Measurements from ENCODE around the gene ALPI.
A peak's percentile ranks its signal among the peaks of the same experiment; 100 is the strongest.

Gene ALPI

GRCh38 chr2:232473467-232473890 is 17.5 kb downstream of the ALPI start:
- Histone ChIP-seq H3K36me3 (ENCODE audit: insufficient read depth, low read length) (no peaks in the 10 kb centered on the region), H3K27ac (no peak overlapping the region), H3K9ac (ENCODE audit: insufficient read length) (no peak overlapping the region), H3K9me3 (ENCODE audit: low read depth, low read length) (no peaks in the 10 kb centered on the region), H3K4me3 (no peak overlapping the region)
- peak; percentile 61 for DNase-seq (ENCODE audit: low read depth, low spot score)
- no peak for TF ChIP-seq EZH2 (IDR thresholded peaks at IDR 0.05)

DNA sequence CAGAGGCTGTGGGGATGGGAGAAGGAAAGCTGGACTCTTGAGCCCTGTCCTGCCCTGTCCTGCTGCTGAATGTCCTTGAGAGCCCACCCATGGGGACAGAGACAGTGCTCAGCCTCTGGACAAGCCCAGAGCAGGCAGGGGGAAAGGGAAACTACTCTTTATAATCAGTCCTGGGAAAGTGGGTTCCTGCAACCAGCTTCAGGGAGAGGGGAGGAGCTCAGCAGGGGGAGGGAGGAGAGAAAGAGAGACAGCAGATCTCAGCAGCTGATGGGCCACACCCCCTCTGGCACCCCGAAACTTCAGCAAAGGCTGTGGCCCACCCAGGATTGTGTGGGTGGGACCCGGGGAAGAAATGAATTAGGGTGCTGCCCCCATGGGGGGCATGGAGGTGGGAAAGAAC is 20.1 kb downstream of the ALPI start:
- Histone ChIP-seq H3K4me3 (no peak overlapping the region), H3K9ac (ENCODE audit: insufficient read length) (no peak overlapping the region), H3K27ac (no peak overlapping the region), H3K36me3 (ENCODE audit: insufficient read depth, low read length) (no peaks in the 10 kb centered on the region), H3K9me3 (ENCODE audit: low read depth, low read length) (no peaks in the 10 kb centered on the region)
- no peak for DNase-seq (ENCODE audit: low read depth, low spot score)
- TF ChIP-seq FOXP2 (optimal IDR thresholded peaks at IDR 0.05; ENCODE audit: control extremely low read depth, extremely low read length, insufficient read depth): no peak
- no peak for TF ChIP-seq POLR2AphosphoS5 (IDR thresholded peaks at IDR 0.05; ENCODE audit: borderline replicate concordance, low read depth, low read length)
- no peak for TF ChIP-seq EZH2 (IDR thresholded peaks at IDR 0.05)

DNA sequence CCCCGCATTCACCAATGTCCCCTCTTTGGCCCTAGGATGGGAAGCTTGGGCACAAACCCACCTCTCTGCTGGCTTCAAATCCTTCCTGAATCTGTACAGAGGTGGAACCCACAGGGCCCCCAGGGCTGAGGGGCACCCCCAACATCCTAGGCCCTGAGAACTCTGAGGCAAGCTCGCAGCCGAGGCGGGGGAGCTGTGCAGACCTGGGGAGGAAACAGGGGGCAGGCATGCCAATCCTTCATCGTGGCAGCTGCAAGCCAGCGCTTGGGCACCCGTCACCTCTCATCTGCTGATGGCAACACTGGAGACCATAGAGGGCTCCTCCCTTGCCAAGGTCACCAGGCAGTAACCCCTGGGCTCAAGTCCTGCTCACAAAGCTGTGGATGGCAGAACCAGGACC is 20.8 kb downstream of the ALPI start:
- Histone ChIP-seq H3K9me3 (ENCODE audit: low read depth, low read length) (no peaks in the 10 kb centered on the region), H3K27ac (no peak overlapping the region), H3K9ac (ENCODE audit: insufficient read length) (no peak overlapping the region), H3K36me3 (ENCODE audit: insufficient read depth, low read length) (no peaks in the 10 kb centered on the region), H3K4me3 (no peak overlapping the region)
- no peak for DNase-seq (ENCODE audit: low read depth, low spot score)
- TF ChIP-seq POLR2AphosphoS5 (IDR thresholded peaks at IDR 0.05; ENCODE audit: borderline replicate concordance, low read depth, low read length) (no peak), FOXP2 (optimal IDR thresholded peaks at IDR 0.05; ENCODE audit: control extremely low read depth, extremely low read length, insufficient read depth) (no peak), EZH2 (IDR thresholded peaks at IDR 0.05) (no peak)

DNA sequence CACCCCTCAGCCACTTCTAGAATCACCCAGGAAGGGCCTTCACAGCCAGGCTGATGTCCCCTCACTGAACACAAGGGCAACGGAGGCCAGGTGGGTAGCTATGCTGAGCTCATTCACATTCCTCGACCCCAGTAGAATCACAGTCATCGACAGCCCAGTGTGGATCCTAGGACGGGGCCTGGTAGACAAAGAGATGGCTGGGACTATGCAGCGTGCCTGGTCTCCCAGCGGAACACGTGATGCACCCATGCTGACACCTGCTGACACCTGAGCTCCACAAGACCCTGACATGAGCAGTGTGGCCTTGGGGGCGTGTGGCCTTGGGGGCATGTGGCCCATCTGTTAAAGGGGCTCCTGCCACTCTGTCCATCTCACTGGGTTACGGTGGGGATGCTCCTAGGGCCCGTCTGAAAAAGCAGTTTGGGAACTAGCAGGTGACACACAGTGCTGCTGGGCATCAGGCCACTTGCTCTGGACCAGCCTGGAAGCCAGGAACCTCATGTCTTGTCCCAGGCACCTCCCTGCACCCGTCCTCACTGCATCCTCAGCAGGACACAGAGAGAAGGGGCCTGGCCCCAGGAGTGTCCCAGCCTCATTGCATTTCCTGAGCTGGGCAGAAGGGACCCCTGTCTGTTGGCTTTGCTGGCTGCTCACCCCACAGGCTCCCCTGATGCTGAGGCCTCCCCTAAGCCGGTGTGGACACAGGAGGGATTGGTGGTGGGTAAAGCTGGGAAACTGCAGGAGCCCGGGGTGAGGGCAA is 22.0 kb downstream of the ALPI start:
- no peaks in the 10 kb centered on the region for H3K9me3 ChIP-seq (ENCODE audit: low read depth, low read length)
- no peak for DNase-seq (ENCODE audit: low read depth, low spot score)
- no peak overlapping the region for H3K9ac ChIP-seq (ENCODE audit: insufficient read length)
- H3K36me3 ChIP-seq (ENCODE audit: insufficient read depth, low read length): no peaks in the 10 kb centered on the region
- H3K4me3 ChIP-seq: no peak overlapping the region
- TF ChIP-seq FOXP2 (optimal IDR thresholded peaks at IDR 0.05; ENCODE audit: control extremely low read depth, extremely low read length, insufficient read depth): no peak
- TF ChIP-seq EZH2 (IDR thresholded peaks at IDR 0.05): no peak
- no peak for TF ChIP-seq POLR2AphosphoS5 (IDR thresholded peaks at IDR 0.05; ENCODE audit: borderline replicate concordance, low read depth, low read length)
- no peak overlapping the region for H3K27ac ChIP-seq

DNA sequence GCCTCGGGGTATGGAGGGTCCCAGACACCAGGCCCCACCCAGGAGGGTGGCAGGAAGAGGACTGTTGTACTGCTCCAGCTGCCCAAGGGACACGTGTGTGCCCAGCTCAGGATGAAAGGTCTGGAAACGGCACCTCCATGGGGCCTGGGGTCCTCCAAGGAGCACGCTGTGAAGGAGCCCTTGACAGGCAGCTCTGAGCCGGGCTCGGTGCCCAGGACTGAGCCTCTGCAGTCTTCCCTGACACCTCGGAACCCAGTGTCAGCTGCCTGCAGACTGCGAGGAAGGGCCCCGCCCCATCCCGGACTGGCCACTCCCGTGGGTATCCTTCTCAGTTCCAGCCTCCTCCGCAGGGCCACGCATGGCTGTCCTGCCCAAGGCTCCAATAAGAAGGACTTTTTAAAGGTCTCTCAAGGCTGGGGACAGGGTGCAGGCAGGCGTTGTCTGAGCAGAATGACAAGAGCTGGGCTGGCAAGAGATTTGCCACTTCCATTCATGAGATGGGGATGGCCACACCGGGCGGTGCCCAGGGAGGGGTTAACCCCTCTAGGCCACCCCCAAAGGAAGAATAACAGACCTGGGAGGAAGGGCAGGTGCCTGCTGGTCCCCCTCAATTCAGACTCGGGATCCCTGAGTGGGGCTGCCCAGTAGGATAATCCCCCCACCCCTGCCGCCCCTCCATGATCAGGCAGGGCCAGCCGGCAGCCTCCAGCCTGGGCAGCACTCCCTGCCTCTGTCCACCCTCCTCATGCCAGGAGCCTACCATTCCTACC is 22.8 kb downstream of the ALPI start:
- Histone ChIP-seq H3K4me3 (no peak overlapping the region), H3K27ac (no peak overlapping the region), H3K36me3 (ENCODE audit: insufficient read depth, low read length) (no peaks in the 10 kb centered on the region), H3K9ac (ENCODE audit: insufficient read length) (no peak overlapping the region), H3K9me3 (ENCODE audit: low read depth, low read length) (no peaks in the 10 kb centered on the region)
- TF ChIP-seq FOXP2 (optimal IDR thresholded peaks at IDR 0.05; ENCODE audit: control extremely low read depth, extremely low read length, insufficient read depth) (no peak), POLR2AphosphoS5 (IDR thresholded peaks at IDR 0.05; ENCODE audit: borderline replicate concordance, low read depth, low read length) (no peak), EZH2 (IDR thresholded peaks at IDR 0.05) (no peak)
- DNase-seq (ENCODE audit: low read depth, low spot score): no peak

GRCh38 chr2:232479341-232480200 is 23.6 kb downstream of the ALPI start:
- H3K4me3 ChIP-seq: no peak overlapping the region
- no peak overlapping the region for H3K27ac ChIP-seq
- no peak overlapping the region for H3K9ac ChIP-seq (ENCODE audit: insufficient read length)
- TF ChIP-seq EZH2 (IDR thresholded peaks at IDR 0.05) (no peak), FOXP2 (optimal IDR thresholded peaks at IDR 0.05; ENCODE audit: control extremely low read depth, extremely low read length, insufficient read depth) (no peak), POLR2AphosphoS5 (IDR thresholded peaks at IDR 0.05; ENCODE audit: borderline replicate concordance, low read depth, low read length) (no peak)
- H3K9me3 ChIP-seq (ENCODE audit: low read depth, low read length): no peaks in the 10 kb centered on the region
- H3K36me3 ChIP-seq (ENCODE audit: insufficient read depth, low read length): no peaks in the 10 kb centered on the region
- DNase-seq (ENCODE audit: low read depth, low spot score): no peak

- Histone ChIP-seq H3K9ac (ENCODE audit: insufficient read length) (no peak overlapping the region), H3K4me3 (no peak overlapping the region), H3K36me3 (ENCODE audit: insufficient read depth, low read length) (no peaks in the 10 kb centered on the region), H3K9me3 (ENCODE audit: low read depth, low read length) (no peaks in the 10 kb centered on the region), H3K27ac (no peak overlapping the region)
- no peak for DNase-seq (ENCODE audit: low read depth, low spot score)
- no peak for TF ChIP-seq FOXP2 (optimal IDR thresholded peaks at IDR 0.05; ENCODE audit: control extremely low read depth, extremely low read length, insufficient read depth)
- no peak for TF ChIP-seq POLR2AphosphoS5 (IDR thresholded peaks at IDR 0.05; ENCODE audit: borderline replicate concordance, low read depth, low read length)
- no peak for TF ChIP-seq EZH2 (IDR thresholded peaks at IDR 0.05)
These were observed 24.5 kb downstream of the ALPI start for GRCh38 chr2:232480201-232481190.
